ENCODE data around the gene CETN2.
A peak's percentile ranks its signal among the peaks of the same experiment; 100 is the strongest.

CETN2 gene

GRCh38 chrX:152821145-152821765, 9.3 kb downstream of the CETN2 start:
- no peak for TF ChIP-seq EZH2 (IDR thresholded peaks at IDR 0.05; ENCODE audit: borderline replicate concordance, low read depth, low read length, severe bottlenecking)
- peak; percentile 61 for TF ChIP-seq CTCF (IDR thresholded peaks at IDR 0.05; ENCODE audit: borderline replicate concordance, extremely low read depth, low read length, poor library complexity, severe bottlenecking)
- Histone ChIP-seq H3K27me3 (ENCODE audit: insufficient read depth, low read length, poor library complexity) (no peaks in the 10 kb centered on the region), H3K9me3 (ENCODE audit: insufficient read depth, low read length, severe bottlenecking) (no peaks in the 10 kb centered on the region), H3K27ac (ENCODE audit: low read length) (no peak overlapping the region), H3K4me2 (ENCODE audit: insufficient read depth, low read length) (no peak overlapping the region), H3K36me3 (ENCODE audit: insufficient read depth, low read length) (no peaks in the 10 kb centered on the region), H3K4me1 (ENCODE audit: insufficient read depth, low read length) (no peaks in the 10 kb centered on the region), H4K20me1 (ENCODE audit: insufficient read depth, low read length) (no peaks in the 10 kb centered on the region), H3K9ac (ENCODE audit: low read depth, low read length) (no peak overlapping the region), H3K4me3 (ENCODE audit: low read depth in 1 of 2, low read length in 2 of 2) (no peak overlapping the region), H2AFZ (ENCODE audit: low read depth, low read length) (no peak overlapping the region), H3K79me2 (ENCODE audit: insufficient read depth, low read length) (no peaks in the 10 kb centered on the region)
- ATAC-seq (ENCODE audit: insufficient read depth, low read depth) (peak; percentile 50; the same call in 1 of the 3 replicates), DNase-seq (peak; percentile 31)

- H3K9ac ChIP-seq (ENCODE audit: low read depth, low read length), result no peak overlapping the region
- no peaks in the 10 kb centered on the region for H3K4me1 ChIP-seq (ENCODE audit: insufficient read depth, low read length)
- TF ChIP-seq CTCF (IDR thresholded peaks at IDR 0.05; ENCODE audit: borderline replicate concordance, extremely low read depth, low read length, poor library complexity, severe bottlenecking) (no peak), EZH2 (IDR thresholded peaks at IDR 0.05; ENCODE audit: borderline replicate concordance, low read depth, low read length, severe bottlenecking) (no peak)
- H3K79me2 ChIP-seq (ENCODE audit: insufficient read depth, low read length), result no peaks in the 10 kb centered on the region
- H3K27me3 ChIP-seq (ENCODE audit: insufficient read depth, low read length, poor library complexity), result no peaks in the 10 kb centered on the region
- no peak overlapping the region for H2AFZ ChIP-seq (ENCODE audit: low read depth, low read length)
- H3K9me3 ChIP-seq (ENCODE audit: insufficient read depth, low read length, severe bottlenecking), result no peaks in the 10 kb centered on the region
- no peaks in the 10 kb centered on the region for H3K36me3 ChIP-seq (ENCODE audit: insufficient read depth, low read length)
- H4K20me1 ChIP-seq (ENCODE audit: insufficient read depth, low read length), result no peaks in the 10 kb centered on the region
- H3K27ac ChIP-seq (ENCODE audit: low read length), result no peak overlapping the region
- DNase-seq (no peak), ATAC-seq (ENCODE audit: insufficient read depth, low read depth) (no peak)
- no peak overlapping the region for H3K4me2 ChIP-seq (ENCODE audit: insufficient read depth, low read length)
- H3K4me3 ChIP-seq (ENCODE audit: low read depth in 1 of 2, low read length in 2 of 2), result no peak overlapping the region
Measured at GRCh38 chrX:152819732-152820131, 10.8 kb downstream of the CETN2 start.

GRCh38 chrX:152819266-152819665, 11.3 kb downstream of the CETN2 start:
- ATAC-seq (ENCODE audit: insufficient read depth, low read depth) (no peak), DNase-seq (no peak)
- no peak overlapping the region for H3K27ac ChIP-seq (ENCODE audit: low read length)
- H3K4me3 ChIP-seq (ENCODE audit: low read depth in 1 of 2, low read length in 2 of 2), result no peak overlapping the region
- no peaks in the 10 kb centered on the region for H3K27me3 ChIP-seq (ENCODE audit: insufficient read depth, low read length, poor library complexity)
- TF ChIP-seq EZH2 (IDR thresholded peaks at IDR 0.05; ENCODE audit: borderline replicate concordance, low read depth, low read length, severe bottlenecking), result no peak
- no peak for TF ChIP-seq CTCF (IDR thresholded peaks at IDR 0.05; ENCODE audit: borderline replicate concordance, extremely low read depth, low read length, poor library complexity, severe bottlenecking)
- no peak overlapping the region for H3K4me2 ChIP-seq (ENCODE audit: insufficient read depth, low read length)
- H4K20me1 ChIP-seq (ENCODE audit: insufficient read depth, low read length), result no peaks in the 10 kb centered on the region
- H3K9ac ChIP-seq (ENCODE audit: low read depth, low read length), result no peak overlapping the region
- H3K36me3 ChIP-seq (ENCODE audit: insufficient read depth, low read length), result no peaks in the 10 kb centered on the region
- no peak overlapping the region for H2AFZ ChIP-seq (ENCODE audit: low read depth, low read length)
- H3K79me2 ChIP-seq (ENCODE audit: insufficient read depth, low read length), result no peaks in the 10 kb centered on the region
- no peaks in the 10 kb centered on the region for H3K9me3 ChIP-seq (ENCODE audit: insufficient read depth, low read length, severe bottlenecking)
- H3K4me1 ChIP-seq (ENCODE audit: insufficient read depth, low read length), result no peaks in the 10 kb centered on the region
